ENCODE data around the gene PDGFRB. TPM values are rescaled to one million over a fixed set of nuclear protein-coding genes. Genes with fewer than 3 reads are reported as not detected.

Gene PDGFRB
- total and polyA plus RNA-seq, 2 of the 4 experiments (the other 2 are of a cell fraction): 108 to 124 TPM

- TF ChIP-seq SMC3 (IDR thresholded peaks at IDR 0.05; ENCODE audit: low read depth, low read length): no peak
Measured at GRCh38 chr5:150133581-150134197, 22.0 kb downstream of the PDGFRB start (continued).

GRCh38 chr5:150132740-150133139 lies 22.9 kb downstream of the PDGFRB start:
- H3K4me2 ChIP-seq (ENCODE audit: low read depth, low read length): no peak overlapping the region

More at GRCh38 chr5:150132740-150133139, 22.9 kb downstream of the PDGFRB start:
- no peak overlapping the region for H4K5ac ChIP-seq (ENCODE audit: low read depth, low read length)
- no peak overlapping the region for H2BK20ac ChIP-seq (ENCODE audit: low read depth, low read length)
- no peak overlapping the region for H2AK9ac ChIP-seq (replicated peaks; ENCODE audit: low read depth, low read length, poor library complexity)
- no peaks in the 10 kb centered on the region for H3K9me3 ChIP-seq (ENCODE audit: control insufficient read depth, insufficient read depth, low read length)
- no peak overlapping the region; a peak in 1 of 4 replicates for H4K8ac ChIP-seq (ENCODE audit: low read depth in 2 of 2, low read length in 2 of 2)
- H3K9me1 ChIP-seq (ENCODE audit: insufficient read depth, low read length): peaks cover 27% of the 10 kb centered on the region
- H3K36me3 ChIP-seq (ENCODE audit: control insufficient read depth, insufficient read depth, low read length): peaks cover 89% of the 10 kb centered on the region
- H3K27ac ChIP-seq (ENCODE audit: insufficient read depth, low read length): peak overlapping the region; percentile 75; the same call in 1 of the 2 replicates
- intact Hi-C loops (cut with micrococcal nuclease): no loop called here
- WGBS, 2 experiments (ENCODE audit: extremely low coverage in 2 of 2, insufficient read length in 1 of 2): 86% methylated on average over 18 of the region's 22 CpGs; no CpG with 5 or more reads in 1 of the 2 experiments
- H4K20me1 ChIP-seq (ENCODE audit: insufficient read depth, low read length): no peaks in the 10 kb centered on the region
- no peak overlapping the region for H3K18ac ChIP-seq (ENCODE audit: low read depth, low read length)
- no peaks in the 10 kb centered on the region for H3K27me3 ChIP-seq (ENCODE audit: control insufficient read depth, insufficient read depth, low read length)
- in situ Hi-C loops (cut with MboI; ENCODE audit: low sequenced_read_pairs): no loop called here
- H3K56ac ChIP-seq (ENCODE audit: extremely low read depth, insufficient read depth, low read length): no peak overlapping the region
- H2BK15ac ChIP-seq (ENCODE audit: low read depth, low read length): no peak overlapping the region
- H2AFZ ChIP-seq (replicated peaks; ENCODE audit: low read length, poor library complexity): no peak overlapping the region
- H3K4me3 ChIP-seq (ENCODE audit: insufficient read depth, low read depth, low read length): no peak overlapping the region
- peak overlapping the region; percentile 75 for H3K4ac ChIP-seq (ENCODE audit: low read depth, low read length)
- dilution Hi-C loops (cut with HindIII; ENCODE audit: low sequenced_read_pairs, unreplicated experiment): no loop called here
- H2BK5ac ChIP-seq (ENCODE audit: low read depth, low read length, poor library complexity, severe bottlenecking): peak overlapping the region; percentile 77
- ChIA-PET CTCF (no interaction called here), POLR2A (ENCODE audit: unreplicated experiment) (no interaction called here)
- no peak for ATAC-seq (ENCODE audit: low read depth)
- TF ChIP-seq MAFK (IDR thresholded peaks at IDR 0.05; ENCODE audit: low read depth, low read length) (no peak), MAZ (IDR thresholded peaks at IDR 0.05; ENCODE audit: borderline replicate concordance, low read depth, low read length) (no peak), USF2 (IDR thresholded peaks at IDR 0.05; ENCODE audit: low read depth, low read length) (no peak), SMC3 (IDR thresholded peaks at IDR 0.05; ENCODE audit: low read depth, low read length) (no peak), RCOR1 (IDR thresholded peaks at IDR 0.05; ENCODE audit: insufficient replicate concordance, low read length) (no peak), RAD21 (IDR thresholded peaks at IDR 0.05; ENCODE audit: low read length) (no peak), BHLHE40 (IDR thresholded peaks at IDR 0.05; ENCODE audit: low read depth, low read length) (no peak), CTCF (conservative IDR thresholded peaks at IDR 0.05; ENCODE audit: low read depth, low read length) (no peak), MXI1 (IDR thresholded peaks at IDR 0.05; ENCODE audit: borderline replicate concordance, low read depth, low read length) (no peak)
- no peak for DNase-seq
- peaks cover 47 to 97% of the 10 kb centered on the region in 2 experiments for H3K79me1 ChIP-seq (ENCODE audit: low read depth in 1 of 2, low read length in 2 of 2)
- no peak overlapping the region for H2AK5ac ChIP-seq (ENCODE audit: low read depth, low read length)
- no peak overlapping the region for H4K91ac ChIP-seq (ENCODE audit: insufficient read depth, low read depth, low read length)
- no peak overlapping the region for H3K9ac ChIP-seq (ENCODE audit: low read depth, low read length)
- H3K4me1 ChIP-seq (ENCODE audit: control insufficient read depth, insufficient read depth, low read length): peaks cover 52% of the 10 kb centered on the region
- no peak overlapping the region for H3K23ac ChIP-seq (ENCODE audit: low read depth, low read length)
- no TSS peak for BruUV-seq (replicated peaks)
- H3K14ac ChIP-seq (replicated peaks; ENCODE audit: low read depth, low read length): no peak overlapping the region
- H2BK120ac ChIP-seq (ENCODE audit: low read depth, low read length): no peak overlapping the region
